Duodenal mucosa (tissue), 2 donors: Measurements from ENCODE around the gene LTBP3.
"Not testable (repeated sequence)": the region's sequence is repeated elsewhere in the genome, so short reads cannot be mapped to it uniquely, and the experiment has no call there.

Experiments used
- H3K27ac ChIP-seq: one replicate; pipeline ENCODE4 v1.7.0; 2013; ENCODE audit warnings: low read depth, low read length
- H3K27me3 ChIP-seq, 2 donors: one replicate each; pipeline ENCODE4 v1.7.0; 2013; ENCODE audit warnings: low read length in 2 of 2, control low read depth in 1 of 2; ENCODE audit not compliant: insufficient read depth in 2 of 2, control insufficient read depth in 1 of 2
- H3K36me3 ChIP-seq, 2 donors: one replicate each; pipeline ENCODE4 v1.7.0; 2013; ENCODE audit warnings: low read length in 2 of 2, control low read depth in 1 of 2; ENCODE audit not compliant: insufficient read depth in 2 of 2, control insufficient read depth in 1 of 2
- H3K4me1 ChIP-seq, 2 donors: one replicate each; pipeline ENCODE4 v1.7.0; 2013; ENCODE audit warnings: low read length in 2 of 2, control low read depth in 1 of 2; ENCODE audit not compliant: insufficient read depth in 2 of 2, control insufficient read depth in 1 of 2
- H3K4me3 ChIP-seq, 2 donors: one replicate each; pipeline ENCODE4 v1.7.0; 2013; ENCODE audit warnings: low read length in 2 of 2, low read depth in 1 of 2
- H3K9ac ChIP-seq, 2 donors: one replicate each; pipeline ENCODE4 v1.7.0; 2013; ENCODE audit warnings: low read length in 2 of 2, low read depth in 1 of 2
- H3K9me3 ChIP-seq, 2 donors: one replicate each; pipeline ENCODE4 v1.7.0; 2013; ENCODE audit warnings: low read length in 2 of 2, control low read depth in 1 of 2; ENCODE audit not compliant: control insufficient read depth in 1 of 2

LTBP3 gene

DNA sequence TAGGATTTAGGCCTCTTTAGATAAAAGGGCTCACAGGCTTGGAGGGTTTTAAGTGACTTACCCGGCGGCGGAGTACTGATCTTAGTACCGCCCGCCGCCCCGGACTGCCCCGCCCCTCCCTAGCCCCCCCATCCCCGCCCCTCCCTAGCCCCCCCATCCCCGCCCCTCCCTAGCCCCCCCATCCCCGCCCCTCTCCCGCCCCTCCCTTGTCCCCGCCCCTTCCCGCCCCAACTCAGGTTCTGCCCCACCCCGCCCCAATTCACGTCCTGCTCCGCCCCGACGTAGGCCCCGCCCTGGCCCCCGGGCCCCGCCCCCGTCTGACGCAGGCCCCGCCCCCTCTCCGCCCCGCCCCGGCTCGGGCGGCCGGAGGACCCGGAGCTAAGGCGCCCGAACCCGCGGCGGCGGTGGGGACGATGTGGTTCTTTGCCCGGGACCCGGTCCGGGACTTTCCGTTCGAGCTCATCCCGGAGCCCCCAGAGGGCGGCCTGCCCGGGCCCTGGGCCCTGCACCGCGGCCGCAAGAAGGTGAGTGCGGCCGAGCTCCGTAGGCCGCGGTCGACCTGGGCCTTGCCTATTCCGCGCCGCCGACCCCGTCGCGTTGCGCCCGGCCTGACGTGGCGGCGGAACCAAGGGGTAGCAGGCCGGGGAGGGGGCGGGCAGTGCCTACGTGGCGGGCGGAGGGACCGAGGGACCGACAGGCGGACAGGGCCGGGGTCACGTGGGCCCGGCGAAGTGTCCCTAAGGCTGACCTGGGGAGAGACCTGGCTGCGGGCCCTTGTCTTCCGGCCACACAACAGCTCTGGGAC is 33.2 kb downstream of the LTBP3 start, which contains the start of gene SCYL1:
Gene SCYL1 (plus strand): TSS at position 343 of the 805 bp plus-strand sequence. CDS start 71 bp downstream, at position 414.
- Histone ChIP-seq H3K9me3 (no peaks in the 10 kb centered on the region), H3K4me3 (peak within 1 kb of the TSS; percentile 91 to 93), H3K36me3 (peaks cover 0 to 19% of the 10 kb centered on the region in 2 donors), H3K4me1 (peaks cover 20 to 25% of the 10 kb centered on the region in 2 donors), H3K27me3 (no peaks in the 10 kb centered on the region), H3K9ac (peak within 1 kb of the TSS; percentile 82 to 85), H3K27ac (peak within 1 kb of the TSS; percentile 80)

DNA sequence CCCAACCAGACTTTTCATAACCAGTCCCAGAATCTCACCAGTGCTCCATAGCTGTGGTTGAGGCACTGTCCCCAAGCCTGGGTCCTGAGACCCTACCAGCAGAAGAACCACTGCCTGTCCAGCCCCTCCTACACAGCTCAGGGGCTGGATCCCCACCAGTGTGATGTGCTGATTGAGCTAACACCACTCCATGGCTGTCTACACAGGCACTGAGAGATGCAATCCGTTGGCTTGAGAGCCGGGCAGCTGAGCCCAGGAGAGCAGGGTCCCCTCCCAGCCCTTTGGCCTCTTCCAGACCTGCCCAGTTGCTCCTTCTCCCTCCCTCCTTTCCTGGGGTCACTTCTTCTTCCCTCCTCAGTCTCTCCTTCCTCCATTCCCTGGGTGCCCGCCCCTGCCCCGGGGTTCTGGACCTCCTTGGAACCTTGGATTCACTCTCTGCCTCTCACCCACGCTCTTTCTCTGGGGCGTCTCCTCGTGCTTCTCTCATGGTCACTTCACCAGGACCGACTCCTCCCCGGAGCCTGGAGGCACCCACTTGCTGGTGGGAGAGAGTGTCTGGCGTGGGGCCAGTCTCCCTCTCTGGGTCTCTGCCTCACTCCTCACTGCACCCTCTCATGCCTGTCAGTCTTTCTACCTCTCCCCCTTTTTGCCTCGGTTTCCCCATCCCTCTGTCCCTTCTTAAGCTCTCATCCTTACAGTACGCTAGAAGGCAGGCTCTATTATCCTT is 34.0 kb downstream of the LTBP3 start:
- Histone ChIP-seq H3K27ac (no peak overlapping the region), H3K9me3 (no peaks in the 10 kb centered on the region), H3K36me3 (peaks cover 0 to 14% of the 10 kb centered on the region in 2 donors), H3K4me3 (peak overlapping the region; percentile 23 to 65), H3K9ac (peak overlapping the region; percentile 50 to 70), H3K4me1 (peaks cover 20 to 25% of the 10 kb centered on the region in 2 donors), H3K27me3 (no peaks in the 10 kb centered on the region)

DNA sequence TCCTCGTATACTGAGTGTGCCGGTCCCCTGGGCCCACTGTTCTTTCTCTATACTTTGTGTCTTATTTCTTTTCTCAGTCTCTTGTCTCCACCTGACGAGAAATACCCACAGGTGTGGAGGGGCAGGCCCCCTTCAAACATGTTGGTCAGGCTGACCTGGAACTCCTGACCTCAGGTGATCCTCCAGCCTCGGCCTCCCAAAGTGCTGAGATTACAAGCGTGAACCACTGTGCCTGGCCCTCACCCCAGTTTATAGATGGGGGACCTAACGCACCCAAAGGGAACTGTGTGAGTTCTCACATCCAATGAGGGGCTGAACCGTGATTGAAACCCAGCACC is 34.6 kb downstream of the LTBP3 start:
- Histone ChIP-seq H3K4me3 (peak overlapping the region in 1 of 2 donors; percentile 15), H3K4me1 (peaks cover 20 to 25% of the 10 kb centered on the region in 2 donors), H3K36me3 (peaks cover 0 to 14% of the 10 kb centered on the region in 2 donors), H3K9ac (peak overlapping the region in 1 of 2 donors; percentile 50)
- H3K27ac ChIP-seq, H3K27me3 ChIP-seq, H3K9me3 ChIP-seq: not testable (repeated sequence)

DNA sequence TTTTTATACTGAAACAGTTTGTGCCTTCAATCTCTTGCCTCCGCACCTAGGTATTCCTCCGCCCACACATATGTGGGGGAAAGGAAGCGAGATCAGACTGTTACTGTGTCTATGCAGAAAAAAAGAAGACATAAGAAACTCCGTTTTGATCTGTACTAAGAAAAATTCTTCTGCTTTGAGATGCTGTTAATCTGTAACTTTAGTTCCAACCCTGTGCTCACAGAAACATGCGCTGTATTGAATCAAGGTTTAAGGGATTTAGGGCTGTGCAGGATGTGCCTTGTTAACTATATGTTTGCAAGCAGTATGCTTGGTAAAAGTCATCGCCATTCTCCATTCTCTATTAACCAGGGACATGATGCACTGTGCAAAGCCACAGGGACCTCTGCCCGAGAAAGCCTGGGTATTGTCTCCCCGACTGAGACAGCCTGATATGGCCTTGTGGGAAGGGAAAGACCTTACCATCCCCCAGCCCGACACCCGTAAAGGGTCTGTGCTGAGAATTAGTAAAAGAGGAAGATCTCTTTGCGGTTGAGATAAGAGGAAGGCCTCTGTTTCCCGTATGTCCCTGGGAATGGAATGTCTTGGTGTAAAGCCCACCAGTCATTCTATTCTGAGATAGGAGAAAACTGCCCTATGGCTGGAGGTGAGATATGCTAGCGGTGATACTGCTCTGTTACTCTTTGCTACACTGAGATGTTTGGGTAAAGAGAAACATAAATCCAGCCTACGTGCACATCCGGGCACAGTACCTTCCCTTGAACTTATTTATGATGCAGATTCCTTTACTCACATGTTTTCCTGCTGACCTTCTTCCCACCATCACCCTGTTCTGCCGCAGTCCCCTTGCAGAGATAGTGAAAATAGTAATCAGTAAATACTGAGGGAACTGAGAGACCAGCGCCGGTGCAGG is 35.2 kb downstream of the LTBP3 start:
- not testable (repeated sequence) for H3K9me3 ChIP-seq, H3K27ac ChIP-seq, H3K27me3 ChIP-seq
- Histone ChIP-seq H3K9ac (peak overlapping the region in 1 of 2 donors; percentile 1), H3K36me3 (peaks cover 0 to 13% of the 10 kb centered on the region in 2 donors), H3K4me1 (peaks cover 20 to 25% of the 10 kb centered on the region in 2 donors), H3K4me3 (peak overlapping the region in 1 of 2 donors; percentile 10)

DNA sequence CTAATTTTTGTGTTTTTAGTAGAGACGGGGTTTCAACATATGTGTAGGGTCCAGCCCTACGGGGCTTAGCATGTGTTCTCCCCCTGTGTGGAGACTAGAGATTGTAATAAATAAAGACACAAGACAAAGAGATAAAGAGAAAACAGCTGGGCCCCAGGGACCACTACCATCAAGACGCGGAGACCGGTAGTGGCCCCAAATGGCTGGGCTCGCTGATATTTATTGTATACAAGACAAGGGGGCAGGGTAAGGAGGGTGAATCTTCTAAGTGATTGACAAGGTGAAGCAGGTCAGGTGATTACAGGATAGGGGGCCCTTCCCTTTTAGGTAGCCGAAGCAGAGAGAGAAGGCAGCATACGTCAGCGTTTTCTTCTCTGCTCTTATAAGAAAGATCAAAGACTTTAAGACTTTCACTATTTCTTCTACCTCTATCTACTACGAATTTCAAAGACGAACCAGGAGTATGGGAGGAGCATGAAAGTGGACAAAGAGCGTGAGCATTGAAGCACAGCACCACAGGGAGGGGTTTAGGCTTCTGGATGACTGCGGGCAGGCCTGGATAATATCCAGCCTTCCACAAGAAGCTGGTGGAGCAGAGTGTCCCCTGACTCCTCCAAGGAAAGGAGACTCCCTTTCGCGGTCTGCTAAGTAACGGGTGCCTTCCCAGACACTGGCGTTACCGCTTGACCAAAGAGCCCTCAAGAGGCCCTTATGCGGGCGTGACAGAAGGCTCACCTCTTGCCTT is 36.2 kb downstream of the LTBP3 start:
- not testable (repeated sequence) for H3K4me3 ChIP-seq, H3K36me3 ChIP-seq, H3K9ac ChIP-seq, H3K9me3 ChIP-seq, H3K27me3 ChIP-seq, H3K27ac ChIP-seq
- H3K4me1 ChIP-seq: peaks cover 20 to 25% of the 10 kb centered on the region in 2 donors

DNA sequence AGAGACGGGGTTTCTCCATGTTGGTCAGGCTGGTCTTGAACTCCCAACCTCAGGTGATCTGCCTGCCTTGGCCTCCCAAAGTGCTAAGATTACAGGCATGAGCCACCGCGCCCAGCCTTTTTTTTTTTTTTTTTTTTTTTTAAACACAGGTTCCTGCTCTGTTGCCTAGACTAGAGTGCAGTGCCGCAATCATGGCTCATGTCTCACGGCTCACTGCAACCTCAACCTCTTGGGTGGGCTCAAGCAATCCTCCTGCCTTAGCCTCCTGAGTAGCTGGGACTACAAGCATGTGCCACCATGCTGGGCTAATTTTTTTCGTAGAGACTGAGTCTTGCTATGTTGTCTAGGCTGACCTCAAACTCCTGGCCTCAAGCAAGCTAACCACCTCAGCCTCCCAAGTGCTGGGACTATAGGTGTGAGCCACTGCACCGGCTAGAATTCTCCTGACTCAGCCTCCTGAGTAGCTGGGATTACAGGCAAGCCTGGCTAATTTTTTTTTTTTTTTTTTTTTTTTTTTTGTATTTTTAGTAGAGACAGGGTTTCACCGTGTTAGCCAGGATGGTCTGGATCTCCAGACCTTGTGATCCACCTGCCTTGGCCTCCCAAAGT is 39.1 kb downstream of the LTBP3 start:
- H3K27me3 ChIP-seq, H3K9me3 ChIP-seq, H3K4me3 ChIP-seq, H3K36me3 ChIP-seq, H3K4me1 ChIP-seq, H3K9ac ChIP-seq, H3K27ac ChIP-seq: not testable (repeated sequence)

DNA sequence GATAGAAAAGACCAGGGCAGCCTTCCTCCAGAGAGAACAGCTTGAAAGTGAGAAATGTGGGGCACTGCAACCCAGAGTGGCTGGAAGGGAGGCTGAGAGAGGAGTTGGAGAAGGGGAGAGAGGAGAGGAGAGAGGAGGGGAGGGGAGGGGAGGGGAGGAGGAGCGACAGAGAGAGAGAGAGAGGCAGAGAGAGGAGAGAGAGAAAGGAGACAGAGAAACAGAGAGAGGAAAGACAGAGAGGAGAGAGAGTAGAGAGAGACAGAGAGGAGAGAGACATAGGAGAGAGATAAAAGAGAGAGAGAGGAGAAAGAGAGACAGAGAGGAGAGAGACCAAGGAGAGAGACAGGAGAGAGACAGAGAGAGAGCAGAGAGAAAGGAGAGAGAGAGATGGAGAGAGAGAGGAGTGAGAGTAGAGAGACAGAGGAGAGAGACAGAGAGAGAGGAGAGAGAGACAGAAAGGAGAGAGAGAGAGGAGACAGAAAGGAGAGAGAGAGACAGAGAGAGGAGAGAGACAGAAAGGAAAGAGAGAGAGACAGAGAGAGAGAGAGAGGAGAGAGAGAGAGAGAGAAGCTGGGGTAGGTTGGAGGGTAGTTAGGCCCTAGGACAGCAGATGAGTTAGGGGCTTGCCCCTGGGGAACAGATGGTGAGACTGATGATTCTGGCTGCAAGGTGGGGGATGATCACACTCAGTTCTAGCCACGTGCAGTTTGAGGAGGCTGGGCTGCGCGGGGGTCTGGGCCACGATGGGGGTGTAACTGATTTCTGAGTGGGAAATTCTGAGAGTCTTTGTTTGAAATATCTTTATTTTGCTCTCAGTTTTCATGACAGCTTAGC is 41.8 kb downstream of the LTBP3 start:
- Histone ChIP-seq H3K9me3 (no peaks in the 10 kb centered on the region), H3K27me3 (no peaks in the 10 kb centered on the region), H3K4me3 (no peak overlapping the region), H3K9ac (no peak overlapping the region), H3K36me3 (no peaks in the 10 kb centered on the region), H3K27ac (no peak overlapping the region), H3K4me1 (no peaks in the 10 kb centered on the region)

DNA sequence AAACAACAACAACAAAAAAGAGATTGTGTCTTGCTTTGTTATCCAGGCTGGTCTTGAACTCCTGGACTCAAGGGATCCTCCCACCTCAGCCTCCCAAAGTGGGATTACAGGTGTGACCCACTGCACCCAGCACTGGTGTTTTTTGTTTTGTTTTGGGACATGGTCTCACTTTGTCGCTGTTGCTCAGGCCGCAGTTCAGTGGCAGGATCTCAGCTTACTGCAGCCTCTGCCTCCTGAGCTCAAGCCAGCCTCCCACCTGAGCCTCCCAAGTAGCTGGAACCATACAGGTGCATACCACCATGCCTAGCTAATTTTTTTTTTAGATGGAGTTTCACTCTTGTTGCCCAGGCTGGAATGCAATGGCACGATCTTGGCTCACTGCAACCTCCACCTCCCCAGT is 45.8 kb downstream of the LTBP3 start:
- not testable (repeated sequence) for H3K27me3 ChIP-seq, H3K27ac ChIP-seq, H3K36me3 ChIP-seq, H3K4me1 ChIP-seq, H3K9me3 ChIP-seq, H3K4me3 ChIP-seq, H3K9ac ChIP-seq
